Spleen (tissue), 11 donors: Measurements from ENCODE around the gene KRT33B. TPM values are rescaled to one million over a fixed set of nuclear protein-coding genes. Genes with fewer than 3 reads are reported as not detected.
"Not testable (repeated sequence)": the region's sequence is repeated elsewhere in the genome, so short reads cannot be mapped to it uniquely, and the experiment has no call there.

ENCODE experiments used
- DNase-seq: peaks from one replicate; pipeline ENCODE4 v3.0.0-alpha.2; 2020
- H3K27ac ChIP-seq, 8 donors: fragments of 200-600 bp; sonication (generic) in 7 of 8; 1 replicate in 4 of 8; 2 replicates in 4 of 8; pipeline versions ENCODE4 v1.5.0 to v1.8.0; 2016 to 2021; ENCODE audit warnings: inconsistent platforms in 4 of 8, mild to moderate bottlenecking in 4 of 8, moderate library complexity in 1 of 8
- H3K27me3 ChIP-seq, 7 donors: fragments of 200-600 bp; sonication (generic) in 6 of 7; replicated peaks in 1 of 7; 1 replicate in 4 of 7; 2 replicates in 3 of 7; pipeline versions ENCODE4 v1.5.0 to v1.8.0; 2016 to 2021; ENCODE audit warnings: inconsistent platforms in 3 of 7, mild to moderate bottlenecking in 1 of 7
- H3K36me3 ChIP-seq, 6 donors: fragments of 200-600 bp; sonication (generic) in 5 of 6; 1 replicate in 4 of 6; 2 replicates in 2 of 6; pipeline versions ENCODE4 v1.5.0 to v1.8.0; 2016 to 2021; ENCODE audit warnings: inconsistent platforms in 2 of 6
- H3K4me1 ChIP-seq, 6 donors: fragments of 200-600 bp; sonication (generic) in 5 of 6; 1 replicate in 3 of 6; 2 replicates in 3 of 6; pipeline versions ENCODE4 v1.5.0 to v1.8.0; 2016 to 2021; ENCODE audit warnings: inconsistent platforms in 3 of 6
- H3K4me3 ChIP-seq, 8 donors: fragments of 200-600 bp; sonication (generic) in 7 of 8; 1 replicate in 4 of 8; 2 replicates in 4 of 8; pipeline versions ENCODE4 v1.5.0 to v1.8.0; 2016 to 2021; ENCODE audit warnings: inconsistent platforms in 4 of 8, mild to moderate bottlenecking in 4 of 8, moderate library complexity in 2 of 8
- H3K9me3 ChIP-seq, 8 donors: fragments of 200-600 bp; sonication (generic) in 7 of 8; 1 replicate in 4 of 8; 2 replicates in 4 of 8; pipeline versions ENCODE4 v1.5.0 to v1.8.0; 2016 to 2021; ENCODE audit warnings: inconsistent platforms in 4 of 8
- POLR2A ChIP-seq, 3 donors: fragments of 450-650 bp; IDR thresholded peaks; one replicate each; pipeline ENCODE4 v1.5.1; 2017; ENCODE audit warnings: antibody characterized with exemption in 3 of 3, mild to moderate bottlenecking in 1 of 3
- POLR2AphosphoS5 ChIP-seq, 3 donors: sonication (generic); formaldehyde crosslinking; IDR thresholded peaks; one replicate each; pipeline ENCODE4 v1.5.1; 2017; ENCODE audit warnings: antibody characterized with exemption in 3 of 3
- WGBS, 5 donors: extraction: QIAGEN DNeasy Blood & Tissue Kit in 3 of 5; methylation state at CpG; one replicate each; pipeline versions ENCODE4 v1.1.5 to v1.1.7; 2013 to 2018; 5-methylcytosine and 5-hydroxymethylcytosine counted together
- intact Hi-C: fragments of 100-400 bp; cut with DNase I; formaldehyde crosslinking; loops from one replicate; pipeline ENCODE4 v1.15.0; 2023; ENCODE audit warnings: low total_unique reads
- polyA plus RNA-seq, 3 donors: library from polyadenylated mRNA; stranded (reverse); fragments of 200-250 nt; gene quantifications; one replicate each; pipeline ENCODE4 v1.2.1, GENCODE V29; 2013
- total RNA-seq, 7 donors: library from RNA; depleted of rRNA in 3 of 7; stranded (reverse); fragments of >200 nt in 3 of 7; fragmentation: NEBNext Ultra II Directional in 4 of 7; extraction: Animal tissue kit (Norgen Biotek cat#: 25700) in 4 of 7; gene quantifications; one replicate each; pipeline versions ENCODE4 v1.1.0 to v1.2.1, GENCODE V29; 2016 to 2021
- TF ChIP-seq, protein P1 (sequence below), 11 experiments: fragments of 200-600 bp in 7 of 11; fragments of 450-650 bp in 4 of 11; sonication (generic) in 4 of 11; IDR thresholded peaks in 8 of 11; conservative IDR thresholded peaks in 3 of 11; 1 replicate in 7 of 11; 2 replicates in 4 of 11; pipeline versions ENCODE4 v1.4.0 to v1.8.0; 2016 to 2021; ENCODE audit warnings: antibody characterized with exemption in 11 of 11, inconsistent platforms in 4 of 11, mild to moderate bottlenecking in 1 of 11
- donor health status: healthy with polysubstance abuse.
- donor health status: DM: no; HTN: no; CAD: no; lungs with moderate emphysema.
- donor health status: DM: no; HTN: no; CAD: no.
- donor health status: Bipolar disorder and iron deficiency.
- donor health status: healthy.
- donor health status: DM: no; HTN: no; CAD: no.
- donor health status: DM: yes; HTN: yes; CAD: no.

The KRT33B gene
- total and polyA plus RNA-seq, 10 donors = not detected

DNA sequence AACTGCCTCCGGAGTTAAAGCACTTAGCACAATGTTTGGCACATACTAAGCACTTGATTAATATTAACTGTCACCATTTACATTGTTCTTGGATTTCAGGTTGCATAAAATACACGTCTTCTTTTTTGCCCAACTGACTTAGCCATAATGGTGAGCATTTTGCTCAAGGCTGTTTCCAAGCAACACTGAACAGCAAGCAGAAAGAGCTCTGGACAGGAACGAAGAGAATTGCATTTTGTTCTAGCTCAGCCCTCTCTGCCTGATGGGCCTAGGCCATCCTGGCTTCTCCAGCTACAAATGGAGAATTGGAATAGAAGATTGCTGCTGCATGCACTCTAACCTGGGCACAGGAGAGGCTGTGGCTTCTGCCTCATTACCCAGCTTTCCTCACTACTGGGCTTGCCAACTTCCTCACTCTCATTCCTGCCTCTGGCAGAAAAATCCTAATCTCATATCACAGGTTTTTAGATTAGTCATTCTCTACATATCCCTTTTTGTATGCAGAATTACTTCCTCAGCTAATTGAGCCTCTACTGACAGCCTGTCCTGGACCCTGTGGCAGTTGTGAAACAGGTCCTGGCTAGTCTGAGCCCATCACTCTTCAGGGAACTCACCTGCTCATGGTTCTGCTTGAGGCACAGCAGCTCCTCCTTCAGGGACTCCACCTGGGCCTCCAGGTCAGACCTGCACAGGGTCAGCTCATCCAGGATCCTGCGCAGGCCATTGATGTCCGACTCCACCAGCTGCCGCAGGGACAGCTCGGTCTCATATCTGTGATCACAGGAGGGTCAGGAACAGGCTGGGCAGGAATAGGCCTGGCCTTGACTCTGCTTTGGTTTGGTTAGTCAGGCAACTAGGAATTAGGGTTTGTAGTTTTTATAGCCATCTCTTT lies 21.5 kb downstream of the KRT33B start:
- Histone ChIP-seq H3K9me3 (peaks cover 0 to 7% (median under 1%) of the 10 kb centered on the region in 8 donors), H3K4me1 (no peaks in the 10 kb centered on the region), H3K27me3 (peaks cover 0 to 14% (median 0%) of the 10 kb centered on the region in 7 donors), H3K36me3 (no peaks in the 10 kb centered on the region), H3K27ac (no peak overlapping the region), H3K4me3 (no peak overlapping the region)
- intact Hi-C loops = no loop called here
- DNase-seq = no peak
- 85 to 94% (median 88%) methylated on average over 7 of the region's 7 CpGs for WGBS, 5 donors
- TF ChIP-seq, protein P1, sequence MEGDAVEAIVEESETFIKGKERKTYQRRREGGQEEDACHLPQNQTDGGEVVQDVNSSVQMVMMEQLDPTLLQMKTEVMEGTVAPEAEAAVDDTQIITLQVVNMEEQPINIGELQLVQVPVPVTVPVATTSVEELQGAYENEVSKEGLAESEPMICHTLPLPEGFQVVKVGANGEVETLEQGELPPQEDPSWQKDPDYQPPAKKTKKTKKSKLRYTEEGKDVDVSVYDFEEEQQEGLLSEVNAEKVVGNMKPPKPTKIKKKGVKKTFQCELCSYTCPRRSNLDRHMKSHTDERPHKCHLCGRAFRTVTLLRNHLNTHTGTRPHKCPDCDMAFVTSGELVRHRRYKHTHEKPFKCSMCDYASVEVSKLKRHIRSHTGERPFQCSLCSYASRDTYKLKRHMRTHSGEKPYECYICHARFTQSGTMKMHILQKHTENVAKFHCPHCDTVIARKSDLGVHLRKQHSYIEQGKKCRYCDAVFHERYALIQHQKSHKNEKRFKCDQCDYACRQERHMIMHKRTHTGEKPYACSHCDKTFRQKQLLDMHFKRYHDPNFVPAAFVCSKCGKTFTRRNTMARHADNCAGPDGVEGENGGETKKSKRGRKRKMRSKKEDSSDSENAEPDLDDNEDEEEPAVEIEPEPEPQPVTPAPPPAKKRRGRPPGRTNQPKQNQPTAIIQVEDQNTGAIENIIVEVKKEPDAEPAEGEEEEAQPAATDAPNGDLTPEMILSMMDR (IDR thresholded peaks at IDR 0.05 in 8 of 11, conservative IDR thresholded peaks at IDR 0.05 in 3 of 11) = no peak
- no peak for TF ChIP-seq POLR2AphosphoS5 (IDR thresholded peaks at IDR 0.05)

DNA sequence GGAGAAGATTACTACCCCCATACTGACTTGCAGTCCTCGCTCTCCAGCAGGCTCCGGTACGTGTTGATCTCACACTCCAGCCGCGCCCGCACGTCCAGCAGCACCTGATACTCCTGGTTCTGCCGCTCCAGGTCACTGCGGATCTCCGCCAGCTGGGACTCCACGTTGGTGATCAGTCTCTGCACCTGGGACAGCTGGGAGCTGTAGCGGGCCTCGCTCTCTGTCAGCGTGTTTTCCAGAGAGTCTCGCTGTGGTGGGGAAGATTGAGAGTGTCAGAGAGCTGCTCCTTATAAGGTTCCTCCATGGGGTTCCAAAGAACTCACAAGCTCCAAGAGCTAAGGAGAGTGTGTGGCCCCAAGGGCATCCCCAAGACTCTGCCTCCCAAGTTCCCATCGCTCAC lies 23.2 kb downstream of the KRT33B start:
- intact Hi-C loops, DNase-seq, H3K27ac ChIP-seq, H3K4me1 ChIP-seq, H3K4me3 ChIP-seq, H3K36me3 ChIP-seq, H3K27me3 ChIP-seq: not testable (repeated sequence)
- H3K9me3 ChIP-seq = peaks cover 0 to 24% (median 16%) of the 10 kb centered on the region in 8 donors
- WGBS, 5 donors = 88 to 94% (median 92%) methylated on average over 15 to 16 of the region's 16 CpGs

DNA sequence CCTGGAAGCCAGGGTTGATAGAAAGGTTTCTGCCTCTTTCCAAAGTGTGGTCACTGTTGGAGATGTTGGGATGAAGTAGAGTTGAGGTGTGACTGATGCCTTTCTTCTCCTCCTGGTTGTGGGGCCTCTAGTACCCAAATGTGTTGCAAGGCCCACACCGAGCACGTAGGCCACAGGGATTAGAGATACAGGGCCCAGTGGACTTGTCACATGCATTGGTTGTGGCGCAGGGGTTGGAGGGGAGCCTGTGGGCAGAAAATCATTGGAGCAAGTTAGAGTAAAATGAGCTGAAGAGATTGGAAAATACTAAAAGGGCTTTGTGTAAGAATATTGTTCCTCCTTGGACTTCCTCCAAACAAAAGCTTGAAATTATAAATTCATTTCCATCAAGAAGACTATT lies 23.6 kb downstream of the KRT33B start:
- no peak overlapping the region for H3K4me3 ChIP-seq
- intact Hi-C loops = no loop called here
- DNase-seq = no peak
- H3K27me3 ChIP-seq = no peaks in the 10 kb centered on the region
- no peak overlapping the region for H3K27ac ChIP-seq
- H3K4me1 ChIP-seq = peaks cover 0 to 3% (median 0%) of the 10 kb centered on the region in 6 donors
- no peaks in the 10 kb centered on the region for H3K36me3 ChIP-seq
- H3K9me3 ChIP-seq = peaks cover 0 to 24% (median 16%) of the 10 kb centered on the region in 8 donors
- TF ChIP-seq POLR2A (IDR thresholded peaks at IDR 0.05) (no peak), POLR2AphosphoS5 (IDR thresholded peaks at IDR 0.05) (no peak)
- TF ChIP-seq, protein P1 (IDR thresholded peaks at IDR 0.05 in 8 of 11, conservative IDR thresholded peaks at IDR 0.05 in 3 of 11) = no peak
- 88 to 98% (median 93%) methylated on average over 3 of the region's 3 CpGs for WGBS, 5 donors

DNA sequence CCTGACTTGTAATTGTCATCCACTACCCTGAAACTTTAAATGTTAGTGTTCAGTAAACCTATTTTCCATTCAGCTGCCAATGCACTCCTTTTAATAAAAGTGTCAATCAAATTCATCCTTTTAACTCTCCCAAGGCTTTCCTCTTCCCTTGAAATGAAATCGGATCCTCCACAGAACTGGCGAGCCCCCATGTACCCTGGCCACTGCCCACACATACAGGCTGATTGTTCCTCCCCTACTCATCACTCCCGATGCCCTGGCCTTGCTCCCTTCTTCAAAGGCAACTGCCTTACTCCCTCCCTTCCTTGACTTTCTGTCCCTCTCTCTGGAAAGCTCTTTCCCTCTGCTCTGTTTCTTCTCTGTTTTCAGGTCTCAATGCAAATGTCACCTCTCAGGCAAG lies 26.6 kb downstream of the KRT33B start:
- peaks cover 0 to 24% (median 16%) of the 10 kb centered on the region in 8 donors for H3K9me3 ChIP-seq
- H3K27ac ChIP-seq = no peak overlapping the region
- peaks cover 0 to 26% (median 14%) of the 10 kb centered on the region in 6 donors for H3K4me1 ChIP-seq
- no peak overlapping the region for H3K4me3 ChIP-seq
- intact Hi-C loops = no loop called here
- H3K27me3 ChIP-seq = no peaks in the 10 kb centered on the region
- no peaks in the 10 kb centered on the region for H3K36me3 ChIP-seq
- DNase-seq = no peak
- TF ChIP-seq, protein P1 (IDR thresholded peaks at IDR 0.05 in 8 of 11, conservative IDR thresholded peaks at IDR 0.05 in 3 of 11) = no peak
- TF ChIP-seq POLR2A (IDR thresholded peaks at IDR 0.05) = no peak
- TF ChIP-seq POLR2AphosphoS5 (IDR thresholded peaks at IDR 0.05) = no peak
- 75 to 84% (median 81%) methylated on average over 3 of the region's 3 CpGs for WGBS, 5 donors
